GM12873 (cell line): ENCODE results near the gene TANGO2.

Experiments
- TF ChIP-seq, protein P1 (sequence below): IDR thresholded peaks from 2 replicates; pipeline ENCODE4 v1.5.1; 2012; ENCODE audit warnings: low read depth, mild to moderate bottlenecking, moderate library complexity, low read length, control low read depth; ENCODE audit not compliant: insufficient read depth; ENCODE audit errors: missing control alignments

Gene TANGO2

DNA sequence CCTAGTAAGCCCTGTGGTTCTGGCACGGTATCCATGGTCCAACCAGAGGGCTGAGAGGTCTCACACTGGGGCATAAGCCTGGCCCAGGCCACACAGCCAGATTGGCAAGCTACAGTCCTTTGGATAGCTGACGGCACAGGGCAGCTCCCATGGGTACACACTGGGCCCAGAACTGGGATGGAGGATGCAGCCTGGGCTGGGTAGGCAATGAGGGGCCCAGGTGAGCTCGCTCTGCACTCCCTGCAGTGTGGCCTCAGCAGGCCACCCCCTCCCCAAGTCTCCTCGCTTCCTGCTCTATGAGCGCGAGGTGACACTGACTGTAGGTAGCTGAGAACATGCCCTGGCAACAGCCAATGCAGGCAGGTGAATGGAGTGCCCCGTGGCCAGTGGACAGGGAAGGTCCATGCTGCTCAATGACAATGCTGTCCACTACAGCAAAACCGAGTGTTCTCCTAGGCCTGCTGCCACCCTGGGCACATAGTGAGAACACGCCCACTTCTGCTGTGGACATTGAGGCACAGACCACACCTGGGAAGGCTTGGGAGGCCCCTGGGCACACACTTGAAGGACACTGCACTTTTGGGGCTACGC is 8.1 kb upstream of the TANGO2 start:
- TF ChIP-seq, protein P1, sequence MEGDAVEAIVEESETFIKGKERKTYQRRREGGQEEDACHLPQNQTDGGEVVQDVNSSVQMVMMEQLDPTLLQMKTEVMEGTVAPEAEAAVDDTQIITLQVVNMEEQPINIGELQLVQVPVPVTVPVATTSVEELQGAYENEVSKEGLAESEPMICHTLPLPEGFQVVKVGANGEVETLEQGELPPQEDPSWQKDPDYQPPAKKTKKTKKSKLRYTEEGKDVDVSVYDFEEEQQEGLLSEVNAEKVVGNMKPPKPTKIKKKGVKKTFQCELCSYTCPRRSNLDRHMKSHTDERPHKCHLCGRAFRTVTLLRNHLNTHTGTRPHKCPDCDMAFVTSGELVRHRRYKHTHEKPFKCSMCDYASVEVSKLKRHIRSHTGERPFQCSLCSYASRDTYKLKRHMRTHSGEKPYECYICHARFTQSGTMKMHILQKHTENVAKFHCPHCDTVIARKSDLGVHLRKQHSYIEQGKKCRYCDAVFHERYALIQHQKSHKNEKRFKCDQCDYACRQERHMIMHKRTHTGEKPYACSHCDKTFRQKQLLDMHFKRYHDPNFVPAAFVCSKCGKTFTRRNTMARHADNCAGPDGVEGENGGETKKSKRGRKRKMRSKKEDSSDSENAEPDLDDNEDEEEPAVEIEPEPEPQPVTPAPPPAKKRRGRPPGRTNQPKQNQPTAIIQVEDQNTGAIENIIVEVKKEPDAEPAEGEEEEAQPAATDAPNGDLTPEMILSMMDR: no peak

DNA sequence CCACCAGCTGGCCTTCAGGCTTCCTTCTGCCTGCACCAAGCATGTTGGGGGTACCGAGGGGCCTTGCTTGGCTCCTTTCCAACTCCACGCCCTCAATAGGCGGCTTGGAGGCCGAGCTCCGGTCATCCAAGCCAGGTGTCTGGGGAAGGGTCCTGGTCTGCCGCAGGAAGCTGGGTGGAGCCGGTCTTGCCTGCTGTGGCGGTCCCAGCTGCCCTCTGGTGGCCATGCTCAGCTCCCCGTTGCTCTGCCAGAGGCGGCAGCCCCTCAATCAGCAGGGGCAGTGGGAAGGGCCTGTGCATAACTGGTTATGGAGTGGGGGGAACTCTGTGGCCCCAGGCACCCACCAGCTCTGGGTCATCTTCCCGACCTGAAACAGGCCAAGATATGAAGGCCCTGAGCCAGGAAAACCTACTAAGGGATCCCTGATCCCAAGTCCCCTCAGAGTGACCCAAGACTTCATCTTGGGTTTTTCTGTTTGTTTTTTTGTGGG is 7.5 kb upstream of the TANGO2 start:
- TF ChIP-seq, protein P1: peak; percentile 72

DNA sequence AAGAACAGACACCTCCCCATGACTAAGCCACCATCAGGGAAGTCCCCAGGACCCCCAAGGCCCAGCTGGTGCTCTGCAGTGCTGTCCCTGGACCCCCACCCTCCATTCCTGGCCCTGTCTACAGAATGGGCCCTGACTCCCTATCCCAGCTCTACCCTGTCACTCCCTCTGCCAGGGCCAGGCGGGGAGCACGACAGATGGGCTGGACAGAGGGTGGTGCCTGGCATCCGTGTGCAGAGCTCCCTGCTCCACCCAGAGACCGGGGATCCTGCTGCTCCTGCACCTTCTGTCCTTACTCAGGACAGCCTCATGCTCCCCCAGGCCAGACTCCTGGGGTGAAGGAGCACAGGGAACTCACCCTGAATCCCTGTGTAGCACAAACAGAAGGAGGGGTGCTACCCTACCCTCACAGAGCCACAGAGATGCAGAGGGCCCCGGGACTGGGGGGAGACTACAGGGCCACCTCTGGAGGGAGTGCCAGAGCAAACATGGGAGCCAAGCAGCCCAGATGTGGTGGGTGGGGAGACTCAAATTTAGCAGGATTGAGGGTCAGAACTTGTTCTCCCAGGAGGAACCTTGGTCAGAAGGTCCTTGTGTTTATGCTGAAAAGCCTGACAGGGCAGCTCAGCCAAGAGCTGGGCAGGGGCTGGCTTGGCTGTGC is 6.3 kb upstream of the TANGO2 start:
- TF ChIP-seq, protein P1: no peak

DNA sequence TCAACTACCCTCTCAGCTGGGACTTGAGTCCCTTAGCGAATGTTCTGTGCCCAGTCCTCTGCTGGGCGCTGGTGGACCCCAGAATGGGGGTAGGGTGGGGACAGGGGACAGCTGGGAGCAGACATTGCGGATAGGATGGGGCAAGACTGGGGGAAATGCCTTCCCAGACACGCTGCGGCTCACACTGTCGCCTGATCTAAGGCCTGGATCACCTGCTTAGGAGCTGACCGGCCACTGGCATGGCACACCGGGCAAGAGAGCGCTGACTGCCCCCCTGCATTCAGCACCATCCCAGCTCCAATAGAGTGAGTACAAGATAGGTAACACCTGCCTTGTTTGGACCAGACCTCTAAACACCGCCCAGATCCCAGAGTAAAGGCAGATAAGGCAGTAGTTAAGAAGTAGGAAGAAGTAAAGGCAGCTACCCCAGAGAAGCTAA is 5.7 kb upstream of the TANGO2 start:
- TF ChIP-seq, protein P1: no peak

DNA sequence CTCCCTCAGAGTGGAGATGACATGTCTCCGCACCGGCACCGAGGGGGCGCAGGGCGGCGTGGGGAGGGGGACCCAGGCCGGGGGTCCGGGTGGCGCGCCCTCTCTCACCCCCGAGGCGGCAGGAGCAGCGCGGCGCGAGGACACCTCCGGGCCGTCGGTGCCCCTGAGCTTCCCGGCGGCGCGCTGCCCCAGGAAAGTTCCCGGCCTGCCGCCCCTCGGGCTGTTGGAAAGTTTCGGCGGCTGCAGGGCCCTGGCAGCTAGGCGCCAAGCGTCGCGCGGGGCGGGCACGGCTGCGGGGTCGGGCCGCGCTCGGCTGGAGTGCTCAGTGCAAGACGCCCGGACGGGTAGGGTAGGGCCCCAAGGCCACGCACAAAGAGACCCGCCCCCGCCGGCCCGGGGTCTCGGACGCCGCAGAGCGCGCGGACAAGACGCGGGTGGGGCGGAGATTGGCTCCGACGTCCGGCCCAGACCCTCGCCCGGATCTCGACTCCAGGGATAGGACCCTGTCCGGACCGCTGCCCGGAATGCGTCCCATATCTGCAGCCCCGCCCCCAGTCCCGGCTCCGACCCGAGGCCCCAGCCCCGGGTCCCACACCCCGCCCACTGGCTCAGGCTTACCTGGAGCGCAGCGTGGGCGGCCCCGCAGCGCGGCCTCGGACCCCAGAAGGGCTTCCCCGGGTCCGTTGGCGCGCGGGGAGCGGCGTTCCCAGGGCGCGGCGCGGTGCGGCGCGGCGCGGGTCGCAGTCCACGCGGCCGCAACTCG is 4.8 kb upstream of the TANGO2 start:
- TF ChIP-seq, protein P1: no peak

DNA sequence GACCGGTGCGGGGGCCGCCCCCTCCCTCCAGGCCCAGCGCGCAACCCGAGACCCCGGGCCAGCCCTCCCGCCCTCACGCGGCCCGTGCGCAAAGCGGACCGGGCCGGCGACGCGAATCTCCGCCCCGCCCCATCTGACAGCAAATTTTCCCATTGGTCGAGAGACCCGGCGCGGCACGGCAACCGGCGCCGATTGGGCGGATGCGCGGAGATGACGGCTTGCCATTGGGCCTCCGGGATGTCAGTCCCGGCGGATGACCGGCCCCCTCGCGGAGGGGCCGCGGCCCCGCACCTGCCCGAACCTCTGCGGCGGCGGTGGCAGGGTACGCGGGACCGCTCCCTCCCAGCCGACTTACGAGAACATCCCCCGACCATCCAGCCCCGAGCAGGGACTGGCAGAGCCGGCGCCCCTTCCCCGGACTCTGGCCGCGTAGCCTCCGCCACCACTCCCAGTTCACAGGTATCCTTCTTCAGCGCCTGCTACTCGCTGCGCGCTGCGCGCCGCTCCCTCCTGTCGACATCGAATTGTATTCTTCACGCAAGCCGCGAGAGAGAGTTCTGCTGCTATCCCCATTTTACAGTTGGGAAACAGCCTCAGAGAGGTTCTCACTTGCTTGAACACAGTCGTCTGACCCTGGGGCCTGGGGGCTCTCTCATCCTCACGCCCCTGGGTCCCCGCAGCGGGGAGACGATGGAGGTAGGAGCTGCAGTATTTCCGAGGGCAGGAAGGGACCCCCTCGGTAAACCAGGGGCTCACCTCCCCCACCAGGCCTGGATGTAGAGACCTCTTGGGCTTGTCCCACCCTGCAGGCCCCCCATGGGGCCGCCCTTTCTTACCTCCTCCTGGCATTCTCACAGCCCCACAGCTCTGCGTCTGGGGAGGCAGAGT is 3.9 kb upstream of the TANGO2 start, which contains the start of gene ARVCF:
Gene ARVCF (minus strand): TSS at position 90 of the 888 bp plus-strand sequence. CDS start 26,029 bp downstream, outside the sequence.
- TF ChIP-seq, protein P1: peak; percentile 32

DNA sequence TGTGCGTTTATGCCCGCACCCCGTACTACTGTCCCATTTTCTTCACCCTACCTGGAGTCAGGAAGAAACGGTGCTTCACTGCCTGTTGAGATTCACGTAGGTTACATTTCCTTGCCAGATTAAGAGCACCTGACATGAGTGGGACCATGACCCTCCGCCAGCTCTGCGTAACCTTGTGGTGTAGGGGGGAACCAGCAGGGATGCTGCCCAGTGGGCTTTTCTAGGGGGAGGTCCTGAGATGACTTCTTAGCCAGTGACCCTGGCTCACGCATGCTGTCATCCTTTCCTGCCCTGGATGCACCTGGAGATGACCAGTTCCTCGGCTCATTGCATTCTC is 3.3 kb upstream of the TANGO2 start:
- TF ChIP-seq, protein P1: no peak
